Right lung (tissue), 10 donors: ENCODE measurements around the gene TNFRSF17. TPM values are rescaled to one million over a fixed set of nuclear protein-coding genes. Genes with fewer than 3 reads are reported as not detected.
"Not testable (repeated sequence)": the region's sequence is repeated elsewhere in the genome, so short reads cannot be mapped to it uniquely, and the experiment has no call there.

Experiments
- DNase-seq, 2 donors: peaks; one replicate each; pipeline ENCODE4 v3.0.0-alpha.2; 2013
- long read RNA-seq, 8 donors: transcript quantifications; one replicate each; lab custom pipeline, GENCODE V29; 2026
- polyA plus RNA-seq, 5 donors: library from polyadenylated mRNA; unstranded; fragments of 120-200 nt; gene quantifications; one replicate each; pipeline versions ENCODE4 v1.2.1 to v1.2.3, GENCODE V29; 2013; ENCODE audit warnings: inconsistent platforms in 1 of 5, low replicate concordance in 1 of 5; ENCODE audit not compliant: insufficient read length in 5 of 5, insufficient read depth in 1 of 5

The TNFRSF17 gene
- polyA plus RNA-seq = under 1 TPM in 2 of 5 donors, not detected in 3; 0.22 to 0.30 TPM
- long read RNA-seq, donor 1 = 0 reads
- long read RNA-seq, donor 2 = 0 reads
- long read RNA-seq, donor 3 = 0 reads
- long read RNA-seq, donor 4 = 0 reads
- long read RNA-seq, donor 5 = 0 reads
- long read RNA-seq, donor 6 = 0 reads
- long read RNA-seq, donor 7 = 0 reads
- long read RNA-seq, donor 8 = 0 reads

GRCh38 chr16:11964761-11965551 is at the start of gene TNFRSF17:
TSS of gene TNFRSF17 (plus strand) at chr16:11965210. CDS start at chr16:11965325, 115 bp downstream.
- no peak for DNase-seq

GRCh38 chr16:11915644-11916523 is 49.1 kb upstream of the TNFRSF17 start, which contains the start of gene GSPT1:
TSS of gene GSPT1 (minus strand) at chr16:11915956. CDS start at chr16:11915720, 236 bp downstream.
- peak; percentile 99 for DNase-seq

- DNase-seq = peak in 1 of 2 donors; percentile 40
Observed at GRCh38 chr16:11916524-11917285, 48.3 kb upstream of the TNFRSF17 start.

- DNase-seq = not testable (repeated sequence)
Observed at GRCh38 chr16:11924046-11924445, 41.0 kb upstream of the TNFRSF17 start.

GRCh38 chr16:11927350-11927749 is 37.7 kb upstream of the TNFRSF17 start:
- not testable (repeated sequence) for DNase-seq

- not testable (repeated sequence) for DNase-seq
Observed at GRCh38 chr16:11941945-11942344, 23.1 kb upstream of the TNFRSF17 start, which contains the start of gene NPIPB2. TSS of gene NPIPB2 (minus strand) at chr16:11942045. CDS start at chr16:11942045, 0 bp downstream.

- no peak for DNase-seq
Observed at GRCh38 chr16:11946433-11946832, 18.6 kb upstream of the TNFRSF17 start.

GRCh38 chr16:11948819-11949218 is 16.2 kb upstream of the TNFRSF17 start:
- no peak for DNase-seq

GRCh38 chr16:11949527-11949926 is 15.5 kb upstream of the TNFRSF17 start:
- peak; percentile 18 to 23 for DNase-seq

GRCh38 chr16:11950388-11950787 is 14.6 kb upstream of the TNFRSF17 start:
- DNase-seq = no peak

GRCh38 chr16:11953576-11953975 is 11.4 kb upstream of the TNFRSF17 start:
- DNase-seq = not testable (repeated sequence)

- no peak for DNase-seq
Observed at GRCh38 chr16:11955713-11956123, 9.3 kb upstream of the TNFRSF17 start.

- DNase-seq = no peak
Observed at GRCh38 chr16:11956558-11956957, 8.5 kb upstream of the TNFRSF17 start.

- no peak for DNase-seq
Observed at GRCh38 chr16:11957591-11958395, 7.2 kb upstream of the TNFRSF17 start.

GRCh38 chr16:11962457-11962856 is 2.6 kb upstream of the TNFRSF17 start:
- DNase-seq = not testable (repeated sequence)

- DNase-seq = not testable (repeated sequence)
Observed at GRCh38 chr16:11962978-11963377, 2.0 kb upstream of the TNFRSF17 start.

GRCh38 chr16:11963706-11964105 is 1.3 kb upstream of the TNFRSF17 start:
- no peak for DNase-seq

- DNase-seq = no peak
Observed at GRCh38 chr16:11966173-11966572, 1.2 kb downstream of the TNFRSF17 start.

GRCh38 chr16:11967195-11967911 is 2.3 kb downstream of the TNFRSF17 start:
- no peak for DNase-seq
